C1 segment of cervical spinal cord (tissue), 14 donors: ENCODE measurements around the gene CXorf49B.
"Not testable (repeated sequence)": the region's sequence is repeated elsewhere in the genome, so short reads cannot be mapped to it uniquely, and the experiment has no call there.

Experiments
- DNase-seq, 14 donors: peaks; one replicate each; lab custom pipeline; 2025; lab: John Stamatoyannopoulos, UW

The CXorf49B gene

DNA sequence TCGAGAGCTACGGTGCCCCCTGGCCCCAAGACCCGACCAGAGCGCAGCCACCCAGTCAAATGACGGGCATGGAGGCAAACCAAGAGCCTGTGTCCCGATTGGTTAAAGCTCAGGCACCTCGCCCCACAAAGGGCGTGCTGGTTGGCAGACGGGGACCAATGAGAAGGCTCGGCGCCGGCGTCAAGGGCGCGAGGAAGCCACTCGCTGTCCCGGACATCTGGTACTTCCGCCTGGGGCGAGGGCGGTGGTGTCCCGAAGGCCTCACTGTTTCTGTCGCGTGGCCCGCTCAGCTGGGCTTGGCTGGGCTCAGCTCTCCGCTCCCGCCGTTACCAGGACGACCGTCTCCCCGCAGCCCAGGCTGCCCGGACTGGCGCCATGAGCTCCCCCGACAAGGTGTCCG, at the start of gene CXorf49B:
Gene CXorf49B (plus strand): TSS at position 301 of the 400 bp plus-strand sequence. CDS start 75 bp downstream, at position 376.
- not testable (repeated sequence) for DNase-seq

DNA sequence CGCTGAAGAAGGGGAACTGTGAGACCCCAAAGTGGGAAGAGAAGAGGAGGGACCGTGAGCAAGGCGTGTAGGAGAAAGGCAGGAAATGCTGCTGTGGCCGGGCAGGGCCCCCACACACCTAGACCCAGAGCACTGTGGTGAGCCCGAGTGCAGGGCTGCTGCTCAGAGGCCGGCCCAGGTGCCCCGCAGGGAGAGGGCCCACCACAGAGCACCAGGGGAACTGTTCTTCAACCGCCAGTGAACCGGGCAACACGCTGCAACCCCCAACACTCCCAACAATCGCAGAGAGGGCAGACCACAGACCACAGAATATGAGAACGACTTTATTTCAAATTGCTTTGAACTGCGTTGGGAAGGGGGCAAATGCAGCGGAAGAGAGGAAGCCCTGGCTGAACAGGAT, 49.1 kb upstream of the CXorf49B start:
- DNase-seq = not testable (repeated sequence)

DNA sequence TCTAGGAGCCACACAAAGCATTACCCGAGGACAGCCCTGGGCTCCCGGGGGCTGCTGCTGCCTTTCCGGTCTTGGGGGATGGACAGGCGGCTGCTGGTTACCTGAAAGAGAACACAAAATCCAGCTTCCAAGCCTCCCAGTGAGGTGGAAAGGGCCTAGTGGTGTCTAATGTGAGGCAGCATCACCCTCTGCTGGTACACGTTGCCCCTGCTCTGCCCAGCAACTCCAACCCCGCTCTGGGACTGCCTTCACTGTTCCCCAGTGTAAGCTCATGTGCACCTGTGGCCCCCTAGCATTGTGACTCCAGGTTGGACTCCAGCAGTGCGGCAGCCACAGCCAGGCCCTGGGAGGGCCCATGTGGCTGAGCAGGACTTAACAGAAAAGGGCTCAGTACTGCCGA, 47.6 kb upstream of the CXorf49B start:
- not testable (repeated sequence) for DNase-seq

DNA sequence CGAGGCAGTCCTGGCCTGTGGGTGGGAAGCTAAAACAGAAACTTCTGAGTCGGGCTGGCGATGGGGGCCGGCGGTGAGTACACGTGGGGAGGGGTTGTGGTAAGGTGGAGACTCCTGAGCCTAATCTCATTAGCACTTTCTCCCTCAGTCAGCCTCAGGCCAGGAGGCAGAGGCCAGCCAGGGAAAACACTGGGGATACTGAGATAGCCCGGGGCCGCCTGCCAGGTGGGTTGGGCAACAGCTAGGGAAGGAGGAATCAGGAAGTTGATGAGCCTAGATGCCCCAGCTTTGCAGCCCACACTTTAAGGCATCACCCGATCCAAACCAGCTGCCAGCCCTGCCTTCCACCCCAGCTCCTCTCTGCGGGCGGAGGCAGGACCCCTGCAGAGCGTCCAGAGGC, 46.8 kb upstream of the CXorf49B start:
- not testable (repeated sequence) for DNase-seq

DNA sequence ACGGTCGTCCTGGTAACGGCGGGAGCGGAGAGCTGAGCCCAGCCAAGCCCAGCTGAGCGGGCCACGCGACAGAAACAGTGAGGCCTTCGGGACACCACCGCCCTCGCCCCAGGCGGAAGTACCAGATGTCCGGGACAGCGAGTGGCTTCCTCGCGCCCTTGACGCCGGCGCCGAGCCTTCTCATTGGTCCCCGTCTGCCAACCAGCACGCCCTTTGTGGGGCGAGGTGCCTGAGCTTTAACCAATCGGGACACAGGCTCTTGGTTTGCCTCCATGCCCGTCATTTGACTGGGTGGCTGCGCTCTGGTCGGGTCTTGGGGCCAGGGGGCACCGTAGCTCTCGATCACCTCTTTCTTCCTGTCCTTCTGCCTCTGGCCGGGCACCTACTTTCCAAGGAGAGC, 45.0 kb upstream of the CXorf49B start, which contains the start of gene CXorf49:
Gene CXorf49 (minus strand): TSS at position 101 of the 400 bp plus-strand sequence. CDS start 134 bp downstream, outside the sequence.
- not testable (repeated sequence) for DNase-seq

DNA sequence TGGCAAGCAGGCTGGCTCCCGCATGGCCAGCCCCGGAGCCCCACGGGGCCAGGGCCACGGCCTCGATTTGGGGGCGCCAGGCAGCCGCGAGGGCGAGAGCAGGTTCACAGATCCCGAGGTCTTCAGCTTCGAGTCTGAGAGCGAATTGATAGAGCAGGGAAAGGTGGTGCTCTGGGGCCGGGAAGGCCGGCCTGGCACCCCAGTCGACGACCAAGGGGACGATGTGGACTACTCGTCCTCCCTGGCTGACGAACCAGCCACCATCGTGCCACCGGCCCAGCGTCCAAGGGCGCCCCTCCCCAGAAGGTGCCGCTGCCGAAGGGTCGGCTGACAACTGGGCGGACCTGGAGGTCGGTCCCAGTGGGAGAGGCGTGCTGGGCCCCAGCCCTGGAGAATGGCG, 44.0 kb upstream of the CXorf49B start:
- DNase-seq = not testable (repeated sequence)

DNA sequence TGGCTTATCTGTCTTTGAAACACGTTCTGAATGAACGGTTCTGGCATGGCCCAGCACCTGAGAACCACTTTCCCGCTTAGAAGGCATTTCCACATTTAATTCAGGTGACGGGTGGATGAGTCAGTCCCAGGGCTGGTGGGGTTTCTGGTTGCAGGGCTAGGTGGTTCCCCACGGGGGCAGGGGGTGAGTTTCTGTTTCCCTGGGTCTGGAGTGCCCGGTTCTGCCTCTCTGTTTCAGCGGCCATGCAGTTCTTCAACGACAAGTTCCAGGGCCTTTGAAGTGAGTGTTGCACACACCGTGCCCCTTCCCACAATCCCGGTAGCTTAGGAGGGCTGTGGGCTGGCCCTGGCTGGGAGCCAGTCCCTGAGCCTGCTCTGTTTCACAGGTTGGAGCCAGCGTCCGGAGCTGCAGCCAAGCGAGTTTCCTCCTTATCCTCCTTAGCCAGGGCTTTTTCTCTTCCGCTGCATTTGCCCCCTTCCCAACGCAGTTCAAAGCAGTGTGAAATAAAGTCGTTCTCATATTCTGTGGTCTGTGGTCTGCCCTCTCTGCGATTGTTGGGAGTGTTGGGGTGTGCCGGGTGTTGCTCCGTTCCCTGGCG, 42.8 kb upstream of the CXorf49B start:
- not testable (repeated sequence) for DNase-seq

DNA sequence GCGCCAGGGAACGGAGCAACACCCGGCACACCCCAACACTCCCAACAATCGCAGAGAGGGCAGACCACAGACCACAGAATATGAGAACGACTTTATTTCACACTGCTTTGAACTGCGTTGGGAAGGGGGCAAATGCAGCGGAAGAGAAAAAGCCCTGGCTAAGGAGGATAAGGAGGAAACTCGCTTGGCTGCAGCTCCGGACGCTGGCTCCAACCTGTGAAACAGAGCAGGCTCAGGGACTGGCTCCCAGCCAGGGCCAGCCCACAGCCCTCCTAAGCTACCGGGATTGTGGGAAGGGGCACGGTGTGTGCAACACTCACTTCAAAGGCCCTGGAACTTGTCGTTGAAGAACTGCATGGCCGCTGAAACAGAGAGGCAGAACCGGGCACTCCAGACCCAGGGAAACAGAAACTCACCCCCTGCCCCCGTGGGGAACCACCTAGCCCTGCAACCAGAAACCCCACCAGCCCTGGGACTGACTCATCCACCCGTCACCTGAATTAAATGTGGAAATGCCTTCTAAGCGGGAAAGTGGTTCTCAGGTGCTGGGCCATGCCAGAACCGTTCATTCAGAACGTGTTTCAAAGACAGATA, 2.4 kb upstream of the CXorf49B start:
- DNase-seq = not testable (repeated sequence)

DNA sequence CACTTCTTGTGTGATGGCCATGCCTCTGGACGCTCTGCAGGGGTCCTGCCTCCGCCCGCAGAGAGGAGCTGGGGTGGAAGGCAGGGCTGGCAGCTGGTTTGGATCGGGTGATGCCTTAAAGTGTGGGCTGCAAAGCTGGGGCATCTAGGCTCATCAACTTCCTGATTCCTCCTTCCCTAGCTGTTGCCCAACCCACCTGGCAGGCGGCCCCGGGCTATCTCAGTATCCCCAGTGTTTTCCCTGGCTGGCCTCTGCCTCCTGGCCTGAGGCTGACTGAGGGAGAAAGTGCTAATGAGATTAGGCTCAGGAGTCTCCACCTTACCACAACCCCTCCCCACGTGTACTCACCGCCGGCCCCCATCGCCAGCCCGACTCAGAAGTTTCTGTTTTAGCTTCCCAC, 1.7 kb downstream of the CXorf49B start:
- DNase-seq = not testable (repeated sequence)

DNA sequence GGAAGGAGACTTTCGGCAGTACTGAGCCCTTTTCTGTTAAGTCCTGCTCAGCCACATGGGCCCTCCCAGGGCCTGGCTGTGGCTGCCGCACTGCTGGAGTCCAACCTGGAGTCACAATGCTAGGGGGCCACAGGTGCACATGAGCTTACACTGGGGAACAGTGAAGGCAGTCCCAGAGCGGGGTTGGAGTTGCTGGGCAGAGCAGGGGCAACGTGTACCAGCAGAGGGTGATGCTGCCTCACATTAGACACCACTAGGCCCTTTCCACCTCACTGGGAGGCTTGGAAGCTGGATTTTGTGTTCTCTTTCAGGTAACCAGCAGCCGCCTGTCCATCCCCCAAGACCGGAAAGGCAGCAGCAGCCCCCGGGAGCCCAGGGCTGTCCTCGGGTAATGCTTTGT, 2.5 kb downstream of the CXorf49B start:
- not testable (repeated sequence) for DNase-seq

DNA sequence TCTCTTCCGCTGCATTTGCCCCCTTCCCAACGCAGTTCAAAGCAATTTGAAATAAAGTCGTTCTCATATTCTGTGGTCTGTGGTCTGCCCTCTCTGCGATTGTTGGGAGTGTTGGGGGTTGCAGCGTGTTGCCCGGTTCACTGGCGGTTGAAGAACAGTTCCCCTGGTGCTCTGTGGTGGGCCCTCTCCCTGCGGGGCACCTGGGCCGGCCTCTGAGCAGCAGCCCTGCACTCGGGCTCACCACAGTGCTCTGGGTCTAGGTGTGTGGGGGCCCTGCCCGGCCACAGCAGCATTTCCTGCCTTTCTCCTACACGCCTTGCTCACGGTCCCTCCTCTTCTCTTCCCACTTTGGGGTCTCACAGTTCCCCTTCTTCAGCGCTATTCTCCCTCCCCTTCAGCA, 4.0 kb downstream of the CXorf49B start:
- not testable (repeated sequence) for DNase-seq

DNA sequence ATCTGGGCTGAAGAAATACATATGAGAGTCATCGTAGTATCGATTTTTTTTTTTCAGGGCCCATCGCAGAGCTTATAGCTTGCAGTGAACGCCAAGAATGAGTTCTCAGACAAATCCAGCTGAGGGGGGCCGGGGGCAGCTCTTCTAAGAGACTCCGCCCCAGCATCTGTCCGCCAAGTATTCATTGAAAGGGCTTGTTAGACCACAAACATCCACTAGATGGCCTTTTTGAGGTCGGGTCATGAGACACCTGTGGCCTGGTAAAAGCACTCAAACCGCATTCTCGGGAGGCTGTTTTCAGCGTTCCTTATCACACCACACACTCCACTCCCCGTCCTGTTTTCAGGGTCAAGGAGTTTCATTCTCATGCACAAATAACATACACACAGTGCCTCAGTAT, 15.2 kb downstream of the CXorf49B start:
- not testable (repeated sequence) for DNase-seq

DNA sequence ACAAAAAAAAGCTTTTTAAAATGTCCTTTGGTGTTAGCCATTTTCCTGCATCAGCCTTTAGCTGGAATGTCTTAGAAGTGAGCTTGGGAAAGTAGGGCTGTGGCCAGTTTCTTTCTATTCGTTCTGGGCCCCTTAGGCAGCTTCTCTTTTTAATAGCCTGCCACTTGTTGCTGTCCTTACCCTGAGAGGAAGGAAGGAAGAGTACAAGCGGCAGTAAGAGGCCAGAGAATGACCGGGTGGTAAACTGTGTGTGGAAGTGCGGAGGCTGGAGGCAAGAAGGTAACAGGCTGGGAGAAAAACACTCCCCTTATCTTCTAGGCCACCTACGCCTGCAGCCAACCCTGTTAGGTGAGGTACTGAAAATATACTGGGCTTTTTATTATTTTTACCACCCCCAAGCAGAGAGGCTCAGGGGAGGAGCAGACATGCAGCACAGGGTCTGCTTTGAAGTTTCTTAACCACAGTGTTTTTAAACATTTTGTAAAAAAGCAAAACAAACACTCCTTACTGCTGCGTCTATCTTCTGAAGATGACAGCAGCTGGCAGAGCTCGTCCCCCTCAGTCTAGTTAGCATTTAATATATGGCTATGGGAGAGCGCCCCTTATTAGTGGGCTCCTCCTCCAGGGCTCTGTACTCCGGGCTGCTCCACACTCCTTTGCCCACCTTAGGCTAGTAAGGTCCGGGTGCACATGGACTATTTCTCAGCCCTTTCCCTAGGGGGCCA, 19.2 kb downstream of the CXorf49B start:
- not testable (repeated sequence) for DNase-seq

DNA sequence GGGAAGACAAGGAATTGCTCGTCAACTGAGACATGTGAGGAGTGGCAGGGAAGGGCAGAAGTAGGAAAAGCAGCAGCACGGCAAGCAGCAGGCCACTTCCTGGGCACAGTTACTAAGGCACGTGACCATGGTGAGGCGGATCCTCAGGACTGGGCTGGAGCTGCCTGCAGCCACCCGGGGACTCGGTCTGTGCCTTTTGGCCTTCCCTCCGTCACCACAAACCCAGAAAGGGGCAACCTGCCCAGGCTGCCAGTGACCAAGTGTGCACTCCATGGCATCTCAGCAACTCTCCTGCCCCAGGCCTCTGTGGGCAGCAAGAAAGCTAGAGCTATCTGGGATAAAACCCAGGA, 19.8 kb downstream of the CXorf49B start:
- not testable (repeated sequence) for DNase-seq

DNA sequence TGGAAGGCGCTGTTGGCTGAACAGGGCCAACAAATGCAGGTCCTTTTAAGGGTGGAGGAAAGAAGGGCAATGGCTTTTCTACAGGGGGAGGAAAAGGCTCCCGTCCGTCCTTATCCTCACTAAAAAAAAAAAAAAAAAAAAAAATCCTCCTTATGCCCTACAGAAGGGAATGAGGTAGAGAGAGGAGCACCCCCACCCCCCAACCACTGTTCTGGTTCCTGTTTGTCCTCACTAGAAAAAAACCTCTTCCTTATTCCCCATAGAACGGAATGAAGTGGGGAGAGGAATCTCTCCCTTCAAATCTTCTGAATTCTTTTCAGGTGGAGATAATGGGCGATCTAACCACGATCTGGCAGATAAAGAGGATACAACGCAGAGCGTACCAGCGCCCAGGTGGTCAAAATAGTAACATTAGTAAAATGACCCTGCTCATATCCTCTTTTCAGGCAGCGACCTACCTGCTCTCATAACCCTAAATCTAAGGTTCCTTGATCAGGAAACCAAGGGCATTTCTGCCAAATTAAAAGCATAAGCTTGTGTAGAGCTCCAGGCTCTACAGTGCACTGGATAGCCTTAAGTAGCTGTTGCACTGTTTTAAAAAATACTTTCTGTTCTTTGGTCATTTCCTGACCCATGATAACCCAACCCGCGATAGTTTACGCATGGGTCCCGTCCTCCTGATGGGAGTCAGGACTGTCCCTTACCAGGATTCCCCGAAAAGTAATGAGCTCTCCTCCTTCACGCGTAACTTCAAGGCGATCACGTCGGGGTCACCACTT, 20.6 kb downstream of the CXorf49B start:
- DNase-seq = not testable (repeated sequence)

DNA sequence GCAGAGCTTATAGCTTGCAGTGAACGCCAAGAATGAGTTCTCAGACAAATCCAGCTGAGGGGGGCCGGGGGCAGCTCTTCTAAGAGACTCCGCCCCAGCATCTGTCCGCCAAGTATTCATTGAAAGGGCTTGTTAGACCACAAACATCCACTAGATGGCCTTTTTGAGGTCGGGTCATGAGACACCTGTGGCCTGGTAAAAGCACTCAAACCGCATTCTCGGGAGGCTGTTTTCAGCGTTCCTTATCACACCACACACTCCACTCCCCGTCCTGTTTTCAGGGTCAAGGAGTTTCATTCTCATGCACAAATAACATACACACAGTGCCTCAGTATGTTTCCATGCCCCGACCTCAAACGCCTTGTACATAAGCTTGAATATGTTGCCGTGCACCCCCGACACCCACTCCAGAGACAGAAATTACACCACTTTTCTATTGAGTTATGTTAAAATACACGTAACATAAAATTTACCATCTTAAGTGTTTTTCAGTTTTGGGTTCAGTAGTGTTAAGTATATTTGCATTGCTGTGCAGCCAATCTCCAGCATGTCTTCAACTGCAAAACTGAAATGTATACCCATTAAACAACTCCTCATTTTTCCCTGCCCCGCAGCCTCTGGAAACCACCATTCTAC, 21.3 kb downstream of the CXorf49B start:
- DNase-seq = not testable (repeated sequence)

DNA sequence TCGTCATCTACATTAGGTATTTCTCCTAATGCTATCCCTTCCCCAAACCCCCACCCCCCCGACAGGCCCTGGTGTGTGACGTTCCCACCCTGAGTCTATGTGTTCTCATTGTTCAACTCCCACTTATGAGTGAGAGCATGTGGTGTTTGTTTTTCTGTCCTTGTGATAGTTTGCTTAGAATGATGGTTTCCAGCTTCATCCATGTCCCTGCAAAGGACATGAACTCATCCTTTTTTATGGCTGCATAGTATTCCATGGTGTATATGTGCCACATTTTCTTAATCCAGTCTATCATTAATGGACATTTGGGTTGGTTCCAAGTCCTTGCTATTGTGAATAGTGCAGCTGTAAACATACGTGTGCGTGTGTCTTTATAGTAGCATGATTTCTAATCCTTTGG, 43.3 kb downstream of the CXorf49B start:
- not testable (repeated sequence) for DNase-seq

DNA sequence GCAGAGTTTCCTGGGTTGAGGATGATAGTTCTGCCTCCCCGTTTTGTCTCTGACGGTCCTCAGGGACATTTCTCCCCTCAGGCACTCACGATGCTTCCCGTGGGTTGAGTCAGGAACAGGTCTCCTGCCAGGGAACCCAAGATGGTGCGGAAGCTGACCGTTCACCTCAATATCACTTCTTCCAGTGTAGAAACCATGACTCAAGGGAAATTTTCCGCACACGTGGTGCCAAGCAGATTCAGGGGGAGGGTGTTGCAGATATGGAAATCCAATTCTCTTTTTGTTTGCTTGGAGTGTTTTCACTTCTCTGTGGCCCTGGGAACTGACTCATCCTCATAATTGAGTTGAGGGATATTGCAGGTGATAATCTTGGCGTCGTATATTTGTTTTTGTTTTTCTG, 46.7 kb downstream of the CXorf49B start:
- DNase-seq = no peak

DNA sequence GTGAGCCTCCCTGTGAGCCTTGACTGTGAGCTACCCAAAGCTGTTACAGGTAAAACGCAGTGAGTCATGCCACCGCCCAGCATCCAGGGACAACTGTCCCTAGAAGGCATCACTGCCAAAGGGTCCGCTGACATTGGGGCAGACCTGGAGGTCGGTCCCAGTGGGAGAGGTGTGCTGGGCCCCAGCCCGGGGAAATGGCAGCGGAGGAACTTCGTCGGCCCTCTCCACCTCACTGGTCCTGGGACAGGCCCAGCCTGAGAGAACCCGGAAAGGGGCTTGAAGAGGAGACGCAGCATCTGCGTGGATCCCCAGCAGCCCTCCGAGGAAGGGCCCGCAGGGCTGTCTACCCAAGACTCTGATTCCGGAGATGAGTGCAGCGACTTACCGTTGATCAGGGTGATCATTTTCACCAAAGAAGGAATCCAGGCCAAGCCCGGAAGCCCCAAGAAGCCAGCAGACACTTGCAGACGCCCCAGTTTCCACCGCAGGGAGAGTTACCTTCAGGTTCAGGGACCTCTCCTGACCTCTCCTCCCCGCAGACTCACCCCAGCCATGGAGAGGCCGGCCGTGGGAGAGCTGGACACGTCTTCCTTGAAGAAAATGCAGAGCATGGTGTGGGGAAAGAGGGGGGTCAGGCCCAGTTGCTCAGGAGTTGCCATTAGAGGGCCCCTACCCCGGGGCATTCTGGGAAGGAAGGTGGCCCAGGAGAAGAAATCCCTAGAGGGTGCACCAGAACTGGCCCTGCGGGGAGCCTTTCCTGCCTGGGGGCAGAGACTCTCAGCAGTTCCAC, 51.2 kb downstream of the CXorf49B start:
- no peak for DNase-seq

DNA sequence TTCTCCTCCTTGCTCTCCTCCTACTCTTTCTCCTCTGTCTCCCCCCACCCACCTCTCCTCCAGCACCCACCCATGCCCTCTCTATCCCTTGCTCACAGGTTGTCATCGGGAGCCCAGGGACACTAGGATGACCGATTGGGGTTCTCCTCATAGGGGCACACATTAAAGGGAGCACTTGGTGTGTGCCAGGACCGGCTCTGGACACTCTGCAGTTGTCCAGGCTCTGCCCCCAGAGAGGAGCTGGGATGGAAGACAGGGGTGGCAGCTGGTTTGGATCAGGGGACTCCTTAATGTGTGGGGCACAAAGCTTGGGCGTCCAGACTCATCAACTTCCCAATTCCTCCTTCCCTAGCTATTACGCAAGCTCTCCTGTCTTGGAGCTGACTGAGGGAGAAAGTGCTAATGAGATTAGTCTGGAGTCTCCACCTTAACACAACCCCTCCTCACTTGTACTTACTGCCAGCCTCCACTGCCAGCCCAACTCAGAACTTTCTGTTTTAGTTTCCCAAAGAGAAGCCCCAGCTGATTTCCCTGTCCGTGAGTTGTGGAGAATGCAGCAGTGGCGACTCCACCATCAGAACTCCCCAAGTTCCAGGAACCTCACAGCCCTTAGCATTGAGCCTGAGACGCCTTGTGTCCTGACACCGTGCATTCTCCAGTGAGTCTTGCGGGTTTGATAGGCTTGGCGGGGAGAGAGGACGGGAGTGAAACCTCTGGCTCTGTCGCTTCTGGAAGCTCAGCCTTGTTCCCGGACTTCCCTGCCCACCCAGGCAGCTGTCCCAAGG, 52.2 kb downstream of the CXorf49B start:
- no peak for DNase-seq
